Astrocyte (in vitro differentiated cells and primary cell): ENCODE results near the gene NLRP12.

Source experiments
- CTCF ChIP-seq: IDR thresholded peaks from 2 replicates; pipeline ENCODE4 v1.5.1; 2011; ENCODE audit warnings: low read depth, mild to moderate bottlenecking, inconsistent platforms, low read length, moderate library complexity; ENCODE audit not compliant: insufficient read depth
- EZH2 ChIP-seq: IDR thresholded peaks from 2 replicates; pipeline ENCODE4 v1.6.1; 2012; ENCODE audit warnings: mild to moderate bottlenecking, low read length, inconsistent platforms; ENCODE audit not compliant: insufficient read depth

GRCh38 chr19:53849237-53849676, 25.1 kb upstream of the NLRP12 start:
- no peak for TF ChIP-seq CTCF
- no peak for TF ChIP-seq EZH2
